GM21515 (cell line): Measurements from ENCODE around the gene COL21A1.
"Not testable (repeated sequence)": the region's sequence is repeated elsewhere in the genome, so short reads cannot be mapped to it uniquely, and the experiment has no call there.

Experiments used
- ATAC-seq: cut with Tn5 transposase; IDR thresholded peaks from one replicate; pipeline ENCODE4 v1.9.1; 2021; ENCODE audit not compliant: unreplicated experiment

Gene COL21A1

DNA sequence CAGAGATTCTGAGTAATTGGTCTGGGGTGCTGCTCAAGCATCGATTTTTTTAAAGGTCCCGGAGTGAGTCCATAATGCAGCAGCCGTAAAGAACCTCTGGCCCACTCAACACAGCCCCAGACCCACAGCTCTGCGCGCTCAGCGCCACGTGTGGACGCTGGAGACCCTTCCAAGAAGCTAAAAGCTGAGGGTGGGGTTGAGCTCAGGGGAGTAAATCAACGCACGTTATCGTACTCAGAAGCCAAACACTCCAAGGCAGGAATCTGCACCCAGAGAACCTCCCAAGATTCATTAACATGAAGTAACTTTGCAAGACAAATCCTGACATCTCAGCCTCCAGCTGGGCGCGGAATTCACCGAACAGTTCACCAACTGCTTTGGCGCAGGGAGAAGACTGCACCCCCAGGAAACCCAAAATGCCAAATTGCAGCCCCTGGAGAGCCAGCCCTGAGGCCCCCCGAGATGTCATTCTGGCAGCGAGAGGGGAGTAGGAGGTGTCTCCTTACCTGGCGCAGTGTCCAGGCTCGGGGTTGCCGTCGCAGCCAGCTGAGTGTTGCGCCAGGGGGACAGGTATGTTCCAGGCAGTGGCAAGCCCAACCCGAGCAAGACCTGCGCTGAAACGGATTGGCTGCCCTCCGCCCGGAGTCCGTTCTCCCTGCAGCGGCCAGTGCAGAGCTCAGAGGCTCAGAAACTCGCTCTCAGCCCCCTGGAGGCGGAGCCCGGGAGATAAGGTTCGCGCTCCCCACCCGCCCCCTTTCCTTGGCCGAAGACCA, at the start of gene COL21A1:
TSS of gene COL21A1 (minus strand) at position 700 of the 773 bp plus-strand sequence. CDS start 64,962 bp downstream, outside the sequence.
- ATAC-seq = no peak

DNA sequence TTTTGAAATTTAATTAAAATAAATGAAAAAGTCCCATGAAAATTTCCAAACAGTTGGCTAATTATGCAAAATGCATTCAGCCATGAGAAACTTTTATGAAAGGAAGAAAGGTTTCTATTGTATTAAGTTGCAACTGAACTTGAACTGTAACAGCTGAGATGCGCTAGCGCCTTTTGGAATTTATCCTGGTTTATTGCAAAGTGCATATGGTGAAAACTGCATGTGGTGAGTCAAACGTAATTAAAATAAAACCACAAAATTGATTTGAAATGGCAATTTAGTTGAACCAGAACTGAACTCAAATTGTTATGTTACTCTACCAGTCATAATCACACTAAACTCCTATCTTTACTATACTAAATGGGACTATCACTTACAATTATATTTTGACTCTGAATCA, 46.4 kb upstream of the COL21A1 start:
- no peak for ATAC-seq

DNA sequence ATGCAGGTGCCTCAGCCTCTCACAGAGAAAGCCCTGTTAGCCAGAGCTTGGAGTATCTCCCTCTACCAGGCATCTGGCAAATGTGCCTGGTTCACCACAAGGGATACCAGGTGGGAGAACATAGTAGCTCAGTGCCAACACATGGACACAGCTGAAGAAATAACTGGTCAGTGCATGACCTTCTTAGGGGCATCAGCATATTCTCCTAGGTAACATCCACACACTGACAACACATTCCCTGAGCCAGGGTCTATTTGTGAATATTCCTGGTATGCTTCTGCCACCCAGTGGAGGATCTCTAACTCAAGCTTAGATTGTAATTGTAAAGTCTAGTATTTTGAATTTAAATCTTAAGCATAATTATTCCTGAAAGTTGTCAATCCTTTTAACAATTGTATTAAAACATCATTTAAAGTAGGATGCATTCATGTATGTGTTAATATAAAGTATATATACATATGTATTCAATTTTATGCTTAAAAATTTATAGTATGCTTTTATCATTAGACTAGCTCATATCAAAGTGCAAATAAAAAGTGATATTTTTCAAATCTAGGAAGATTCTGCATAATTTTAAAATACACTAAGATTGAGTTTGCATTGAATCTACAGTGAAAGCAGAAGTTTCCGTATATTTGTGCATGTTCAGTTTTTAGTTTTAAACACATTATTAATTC, 45.3 kb upstream of the COL21A1 start:
- peak; percentile 58 for ATAC-seq

DNA sequence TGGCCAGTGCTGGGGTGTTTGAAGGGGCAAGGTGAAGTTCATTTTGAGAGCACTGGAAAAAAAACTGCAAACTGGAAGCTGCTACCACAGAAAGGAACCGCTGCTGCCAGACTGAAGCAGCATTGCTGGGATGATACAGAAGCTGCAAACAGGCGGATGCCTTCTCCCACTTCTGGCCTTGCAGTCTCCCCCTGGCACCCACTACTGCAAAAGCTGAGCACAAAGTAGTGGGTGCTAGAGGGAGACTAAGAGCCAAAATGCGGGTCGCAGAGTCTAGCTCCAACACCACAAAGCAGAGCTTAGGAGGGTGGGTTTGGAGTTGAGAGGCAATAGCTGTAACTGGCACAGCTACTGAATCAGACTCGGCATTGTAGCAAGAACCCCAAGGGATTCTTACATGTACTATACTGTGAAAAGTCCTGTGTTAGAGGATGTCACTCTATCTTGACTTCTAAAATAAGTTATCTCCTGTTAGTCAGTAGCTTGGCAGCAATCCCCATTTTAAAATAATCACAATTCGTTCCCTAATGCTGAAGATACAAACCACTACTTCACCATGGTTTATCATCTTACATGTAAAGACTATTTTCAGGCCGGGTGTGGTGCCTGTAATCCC, 44.0 kb upstream of the COL21A1 start:
- no peak for ATAC-seq

DNA sequence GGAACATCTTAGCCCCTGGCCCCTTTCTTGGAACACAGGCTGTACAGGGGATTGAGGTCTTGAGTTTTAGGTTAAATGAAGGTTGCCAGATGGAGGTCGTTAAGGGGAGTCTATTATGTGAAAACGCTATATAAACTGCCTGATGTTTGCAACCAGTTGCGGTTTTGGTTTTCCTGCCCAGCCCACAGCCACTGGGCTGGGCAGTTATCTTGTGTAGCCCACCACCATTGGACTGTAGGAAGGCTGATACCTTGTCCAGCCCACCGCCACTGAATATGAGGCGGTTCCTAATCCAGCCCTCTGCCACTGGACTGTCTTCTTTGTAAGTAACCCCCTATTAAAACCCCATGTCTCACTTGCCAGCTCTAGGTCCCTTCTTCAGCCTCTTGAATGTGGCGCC, 42.3 kb upstream of the COL21A1 start:
- no peak for ATAC-seq

DNA sequence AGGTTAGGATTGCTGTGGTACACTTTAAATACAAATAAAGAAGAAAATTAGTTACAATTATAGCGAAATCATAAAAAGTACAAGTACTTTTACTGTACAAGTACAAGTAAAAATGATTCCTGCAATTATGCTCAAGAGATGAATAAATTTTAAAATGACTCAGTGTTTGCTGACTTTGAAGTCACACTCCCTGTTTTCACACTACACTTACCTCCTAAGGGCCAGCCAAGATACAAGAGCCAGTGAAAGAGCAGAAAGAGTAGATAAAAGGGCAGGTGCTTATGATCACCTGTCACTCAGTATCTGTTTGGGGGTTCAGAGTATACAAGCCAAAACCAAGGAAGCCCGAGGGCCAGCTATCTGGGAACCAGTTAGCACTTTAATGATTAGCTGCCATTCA, 41.0 kb upstream of the COL21A1 start:
- no peak for ATAC-seq

DNA sequence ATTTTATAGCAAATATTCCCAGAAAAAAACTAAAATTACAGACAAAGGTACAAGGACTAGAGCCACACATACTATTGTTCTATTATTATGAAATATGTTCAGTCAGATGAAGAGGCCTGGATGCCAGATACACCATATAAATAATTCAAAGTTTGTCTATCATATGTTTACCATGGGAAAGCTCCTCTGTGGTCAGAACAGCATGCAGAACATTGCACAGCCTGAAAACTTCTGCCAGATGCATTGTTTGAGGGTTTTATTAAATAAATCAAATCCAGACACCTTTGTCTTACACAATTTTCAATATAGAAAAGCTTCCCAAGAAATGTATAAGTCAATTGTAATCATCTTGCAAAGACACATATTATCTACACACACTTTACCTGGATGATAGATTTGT, 35.0 kb upstream of the COL21A1 start:
- no peak for ATAC-seq

DNA sequence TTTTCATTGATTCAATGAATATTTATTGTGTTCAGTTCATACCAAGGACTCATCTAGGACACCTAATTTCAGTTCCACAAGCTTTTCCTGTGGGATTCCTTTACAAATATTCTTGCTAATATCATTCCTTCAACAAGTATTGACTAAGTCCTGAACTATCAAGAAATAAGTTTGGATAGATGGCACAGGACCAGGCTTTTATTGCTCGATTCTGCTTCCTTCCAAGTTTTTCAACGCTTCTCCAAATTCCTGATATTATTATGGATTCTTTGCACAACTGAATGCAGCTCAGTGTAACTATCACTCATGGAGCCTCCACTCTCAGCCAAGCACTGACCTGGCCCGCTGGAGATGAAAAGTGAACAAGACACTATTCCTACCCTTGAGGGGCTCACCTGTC, 32.7 kb upstream of the COL21A1 start:
- no peak for ATAC-seq

DNA sequence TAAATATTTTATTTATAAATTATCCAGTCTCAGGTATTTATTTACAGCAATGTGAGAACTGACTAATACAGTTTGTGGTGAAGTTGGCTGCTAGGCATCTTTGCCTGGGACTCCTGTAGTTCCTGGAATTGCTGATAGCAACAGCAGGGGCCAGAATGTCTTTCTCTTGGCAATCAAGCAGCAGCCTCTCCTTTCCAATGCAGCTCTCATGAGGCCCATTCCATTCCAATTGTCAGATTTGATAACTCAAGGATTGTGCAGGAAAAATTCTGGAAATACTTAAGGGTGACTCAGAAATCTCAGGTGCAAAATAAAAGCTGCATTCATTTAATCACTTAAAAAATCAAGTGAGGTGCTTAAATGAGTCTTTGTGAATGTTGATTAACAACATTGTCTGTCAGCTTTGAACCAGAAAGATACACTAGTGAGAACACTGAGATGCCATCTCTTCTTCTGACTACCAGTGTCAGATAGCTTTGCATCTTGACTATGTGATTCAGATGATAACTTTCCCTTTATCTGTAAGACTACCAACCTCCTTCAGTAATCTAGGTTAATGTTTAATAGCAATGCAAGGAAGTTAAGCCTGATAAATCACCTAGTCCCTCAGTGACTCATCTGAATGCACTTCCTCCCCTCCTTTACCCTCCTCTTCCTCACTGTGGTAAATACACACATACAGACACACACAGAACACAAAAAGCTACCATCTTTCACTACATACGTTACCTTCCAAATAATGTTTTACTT, 32.1 kb upstream of the COL21A1 start:
- ATAC-seq = no peak

DNA sequence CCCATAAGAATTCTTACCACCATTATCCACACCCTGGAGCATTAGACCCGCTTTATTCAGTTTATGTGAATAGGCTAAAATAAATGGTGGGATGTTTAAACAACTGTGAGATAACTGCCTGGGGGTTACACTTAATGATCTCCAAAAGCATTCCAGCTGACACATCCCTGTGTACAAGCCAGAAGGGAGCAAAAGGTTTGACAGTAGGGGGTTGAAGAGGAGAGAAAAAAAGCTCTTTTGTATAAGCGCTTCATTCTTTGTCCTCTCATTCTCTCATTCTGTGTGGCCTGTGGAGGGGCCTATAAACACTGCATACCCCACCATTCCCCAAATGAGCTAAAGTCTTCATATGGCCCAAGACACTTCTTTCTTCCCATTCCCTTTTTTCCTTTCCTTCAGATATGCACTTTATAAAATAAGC, 30.8 kb upstream of the COL21A1 start:
- no peak for ATAC-seq

DNA sequence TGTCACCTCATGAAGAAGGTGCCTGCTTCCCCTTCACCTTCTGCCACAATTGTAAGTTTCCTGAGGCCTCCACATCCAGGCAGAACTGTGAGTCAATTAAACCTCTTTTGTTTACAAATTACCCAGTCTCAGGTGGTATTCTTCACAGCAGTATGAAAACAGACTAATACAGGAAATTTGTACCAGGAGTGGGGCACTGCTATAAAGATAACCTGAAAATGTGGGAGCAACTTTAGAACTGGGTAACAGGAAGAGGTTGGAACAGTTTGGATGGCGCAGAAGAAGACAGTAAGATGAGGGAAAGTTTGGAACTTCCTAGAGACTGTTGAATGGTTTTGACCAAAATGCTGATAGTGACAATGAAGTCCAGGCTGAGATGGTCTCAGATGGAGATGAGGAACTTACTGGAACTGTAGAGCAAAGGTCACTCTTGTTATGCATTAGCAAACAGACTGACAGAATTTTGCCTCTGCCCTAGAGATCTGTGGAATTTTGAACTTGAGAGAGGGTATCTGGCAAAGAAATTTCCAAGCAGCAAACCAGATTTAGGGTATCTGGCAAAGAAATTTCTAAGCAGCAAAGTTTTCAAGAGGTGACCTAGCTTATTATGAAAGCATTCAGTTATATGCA, 23.5 kb upstream of the COL21A1 start:
- ATAC-seq = no peak

DNA sequence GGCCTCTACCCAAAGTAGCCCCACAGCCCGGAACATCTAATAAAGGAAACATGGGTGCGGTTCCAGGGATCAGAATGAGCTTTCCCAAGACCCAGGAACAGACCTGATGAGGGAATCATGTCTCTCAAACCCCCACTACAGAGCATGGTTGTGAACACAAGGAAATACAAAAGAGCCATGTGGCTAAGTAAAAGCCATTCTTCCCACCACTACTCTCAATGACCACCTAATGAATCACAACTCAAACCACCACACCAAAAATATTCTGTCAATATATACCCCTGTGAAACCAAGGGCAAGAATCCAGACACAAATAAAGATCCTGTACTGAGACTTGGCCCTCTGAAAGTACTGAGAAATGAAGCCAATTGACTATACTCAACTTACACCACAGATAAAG, 20.9 kb upstream of the COL21A1 start:
- no peak for ATAC-seq

DNA sequence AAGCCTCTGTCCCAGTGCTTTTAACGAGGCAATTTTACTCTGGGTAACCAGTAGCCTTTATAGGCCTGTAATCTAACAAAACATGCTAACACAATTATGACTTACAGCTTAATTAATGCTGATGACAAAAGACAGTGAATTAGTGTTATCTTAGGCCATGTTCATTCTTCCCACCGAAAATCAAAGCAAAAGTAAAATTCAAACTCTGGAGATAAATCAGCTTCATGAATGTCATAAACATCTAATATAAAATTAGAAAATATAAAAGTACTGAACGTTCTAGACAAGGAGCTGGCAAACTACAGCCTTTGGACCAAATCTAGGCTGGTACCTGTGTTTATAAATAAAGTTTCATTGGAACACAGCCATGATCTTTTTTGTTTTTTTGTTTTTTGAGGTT, 18.6 kb upstream of the COL21A1 start:
- no peak for ATAC-seq

DNA sequence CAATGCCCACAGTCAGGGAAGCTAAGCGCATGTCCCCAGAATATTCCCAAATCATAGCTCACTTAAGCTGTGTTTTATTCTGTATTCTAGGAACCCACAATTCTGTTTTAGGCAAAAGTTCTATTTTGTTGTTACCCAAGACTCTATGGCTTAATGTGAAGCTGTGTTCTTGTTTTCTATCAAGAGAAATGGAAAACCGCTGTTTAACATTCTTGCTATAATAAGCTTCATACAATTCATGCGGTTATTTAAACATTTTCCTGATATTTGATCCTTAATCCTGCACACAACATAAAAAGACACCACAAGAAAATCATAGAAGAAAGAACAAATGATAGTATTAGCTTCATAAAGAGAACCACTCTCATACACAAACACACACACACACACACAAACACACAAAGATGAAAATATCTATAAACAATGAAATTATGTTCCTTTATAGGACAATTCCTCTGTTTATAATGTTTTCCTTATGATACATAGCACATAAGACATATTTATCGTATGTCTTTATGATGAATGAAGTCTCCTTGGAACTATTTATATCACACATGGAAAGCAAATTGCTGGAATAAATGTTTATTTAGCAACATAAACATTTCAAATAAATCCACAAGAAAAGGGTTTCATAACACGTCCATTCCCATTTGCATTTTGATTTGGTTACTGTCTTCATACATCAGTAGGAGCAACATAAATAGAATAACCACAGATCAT, 16.4 kb upstream of the COL21A1 start:
- ATAC-seq = no peak

DNA sequence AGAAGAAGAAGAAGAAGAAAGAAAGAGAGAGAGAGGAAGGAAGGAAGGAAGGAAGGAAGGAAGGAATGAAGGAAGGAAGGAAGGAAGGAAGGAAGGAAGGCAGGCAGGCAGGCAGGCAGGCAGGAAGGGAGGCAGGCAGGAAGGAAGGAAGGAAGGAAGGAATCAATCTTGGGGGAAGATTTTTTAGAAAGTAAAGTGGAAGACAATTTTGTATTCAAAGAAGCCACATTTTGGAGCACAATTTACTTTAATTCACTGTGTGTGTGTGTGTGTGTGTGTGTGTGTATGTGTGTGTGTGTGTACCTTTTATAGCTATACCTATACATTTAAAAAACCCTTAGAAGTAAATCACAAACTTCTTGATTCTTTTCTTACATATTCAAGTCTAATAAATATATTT, 13.2 kb upstream of the COL21A1 start:
- not testable (repeated sequence) for ATAC-seq

DNA sequence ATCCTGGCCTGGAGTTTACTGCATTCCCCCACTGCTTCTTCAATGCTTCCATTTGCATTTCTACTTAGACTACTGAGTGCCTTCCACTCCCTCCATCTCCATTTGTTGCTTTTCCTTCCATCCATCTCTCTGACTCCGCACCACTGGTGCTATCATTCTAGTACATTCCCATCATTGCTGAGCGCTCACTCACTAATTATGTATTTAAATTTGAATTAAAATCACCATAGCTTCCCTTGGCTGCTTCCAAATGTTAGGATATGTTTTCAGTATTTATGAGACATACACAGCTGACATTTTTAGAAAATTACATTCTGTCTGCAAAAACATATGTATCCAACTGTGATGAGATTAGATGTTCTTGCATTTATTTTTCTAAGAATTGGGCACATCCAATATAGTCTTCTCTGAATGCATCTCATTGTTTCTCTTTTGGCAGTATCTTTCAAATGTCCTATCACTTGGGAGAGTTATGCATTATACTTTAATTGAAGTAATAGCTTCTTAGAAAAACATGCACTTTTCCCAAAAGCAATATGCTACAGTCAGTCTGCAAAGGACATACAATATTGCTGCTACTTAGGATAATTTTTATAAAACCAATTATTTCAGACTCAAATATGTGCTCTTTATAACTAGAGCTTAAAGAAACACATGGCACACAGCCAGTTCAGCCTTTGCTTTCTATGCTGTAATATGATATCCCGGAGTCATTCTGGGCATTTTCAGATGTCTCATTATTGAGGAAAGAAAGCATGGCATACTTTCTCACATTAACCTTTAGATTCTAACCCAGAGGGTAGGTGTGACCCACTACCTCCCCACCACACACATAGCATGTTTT, 12.1 kb upstream of the COL21A1 start:
- ATAC-seq = no peak

DNA sequence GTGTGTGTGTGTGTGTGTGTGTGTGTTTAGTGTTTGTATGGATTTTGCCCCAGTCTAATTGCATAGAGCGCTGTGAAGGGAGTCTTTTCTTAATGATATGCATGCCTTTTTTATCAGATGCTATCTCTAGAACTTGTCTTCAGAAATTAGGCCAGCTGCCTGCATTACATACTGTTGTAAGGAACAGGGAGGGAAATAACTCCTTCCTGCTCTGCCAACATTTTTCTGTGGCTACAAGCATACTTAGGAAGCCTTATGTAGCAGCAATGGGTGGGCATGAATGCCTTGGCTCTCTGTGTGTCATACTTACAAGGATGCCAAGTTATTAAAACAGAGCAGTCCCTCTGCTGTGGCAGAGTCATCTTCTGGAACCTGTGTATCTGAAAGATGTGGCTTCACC, 8.0 kb upstream of the COL21A1 start:
- no peak for ATAC-seq

DNA sequence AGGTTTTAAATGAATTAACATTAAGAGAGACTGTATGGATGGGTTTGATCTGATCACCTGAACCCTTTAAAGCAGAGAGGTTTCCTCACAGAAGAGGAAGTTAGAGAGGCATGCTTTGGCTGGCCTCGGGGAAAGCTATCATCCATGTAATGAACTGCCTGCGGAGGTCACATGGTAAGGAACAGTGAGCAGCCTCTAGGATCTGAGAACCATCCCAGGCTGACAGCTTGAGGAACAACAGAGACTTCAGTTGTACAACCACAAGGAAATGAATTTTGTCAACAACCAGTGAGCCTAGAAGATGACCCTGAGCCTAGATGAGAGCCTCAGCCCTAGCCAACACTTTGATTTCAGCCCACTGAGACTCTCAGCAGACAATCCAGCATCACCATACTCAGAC, 2.9 kb upstream of the COL21A1 start:
- ATAC-seq = no peak

DNA sequence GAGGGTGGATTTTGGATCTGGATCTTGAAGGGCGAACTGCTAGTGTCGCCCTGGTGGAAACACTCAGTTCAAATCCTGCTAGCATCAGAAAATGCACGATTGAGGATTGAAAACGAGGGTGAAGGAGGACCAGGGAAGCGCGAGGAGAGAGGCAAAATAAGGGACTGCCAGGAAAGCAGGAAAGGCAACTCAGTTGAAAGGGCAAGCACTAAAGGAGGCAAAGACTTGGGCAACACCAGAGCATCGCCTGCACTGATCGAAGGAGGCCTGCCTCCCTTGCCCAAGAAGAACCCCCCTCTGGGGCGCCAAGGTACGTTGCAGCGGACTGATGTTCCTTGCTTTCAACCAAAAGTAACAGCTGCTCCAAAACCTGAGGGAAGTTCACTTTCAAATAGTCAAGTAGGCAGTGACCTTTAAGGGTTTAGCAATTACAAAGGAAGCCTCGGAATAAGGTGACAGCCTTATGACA, 308 bp upstream of the COL21A1 start:
- no peak for ATAC-seq
